Effector CD8-positive, alpha-beta T cell (primary cell): Measurements from ENCODE around the gene GCM1.

Experiments
- DNase-seq: peaks from one replicate; lab custom pipeline; 2025; lab: John Stamatoyannopoulos, UW

The GCM1 gene

DNA sequence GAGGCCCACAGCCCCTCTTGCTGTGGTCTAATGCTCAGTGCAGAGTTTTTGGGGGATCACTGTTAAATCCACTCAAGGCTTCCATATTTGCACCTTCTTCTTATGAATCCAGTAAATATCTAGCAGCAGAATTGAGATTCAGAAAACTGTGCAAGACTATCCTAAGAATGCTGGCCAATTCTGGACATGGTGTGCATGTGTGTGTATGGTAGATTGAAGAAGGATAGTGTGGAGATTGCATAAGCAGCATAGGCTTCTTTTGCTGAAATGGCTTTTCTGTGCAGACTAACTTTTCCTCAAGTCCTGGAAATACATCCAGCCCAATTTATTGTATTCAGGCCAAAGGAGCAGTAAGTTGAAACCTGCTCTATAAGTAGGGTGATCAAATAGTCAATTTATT, 43.7 kb downstream of the GCM1 start:
- DNase-seq: no peak

DNA sequence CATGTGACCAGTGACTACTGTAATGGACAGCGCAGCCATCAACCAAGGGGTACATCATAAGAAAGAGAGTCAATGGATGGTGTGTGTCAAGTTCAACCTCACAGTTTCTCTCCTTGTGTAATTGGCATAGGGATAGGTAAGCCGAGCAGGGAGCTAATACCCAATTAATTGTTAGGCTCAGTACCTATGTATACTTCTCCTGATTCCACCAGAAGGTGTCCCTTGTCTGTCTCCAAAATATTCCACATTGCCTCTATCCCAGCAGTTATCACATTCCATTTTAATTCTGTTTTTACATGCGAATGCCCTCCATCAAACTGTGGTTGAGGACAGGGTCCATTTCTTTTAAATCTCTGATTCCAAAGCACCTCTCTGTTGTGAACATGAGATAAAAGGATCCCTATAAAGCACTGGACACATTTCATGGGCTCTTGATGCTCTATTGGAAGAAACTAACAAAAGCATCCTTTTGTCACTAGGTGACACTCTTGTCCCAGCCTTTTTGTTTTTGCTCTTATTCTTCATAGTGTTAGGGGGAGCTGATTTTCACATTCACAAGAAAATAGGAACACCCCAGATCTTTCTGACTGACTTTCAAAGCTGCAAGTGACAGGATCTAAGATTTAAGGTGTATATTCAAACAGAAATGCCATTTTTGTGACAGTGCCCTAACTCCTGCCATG, 44.5 kb downstream of the GCM1 start:
- DNase-seq: no peak

DNA sequence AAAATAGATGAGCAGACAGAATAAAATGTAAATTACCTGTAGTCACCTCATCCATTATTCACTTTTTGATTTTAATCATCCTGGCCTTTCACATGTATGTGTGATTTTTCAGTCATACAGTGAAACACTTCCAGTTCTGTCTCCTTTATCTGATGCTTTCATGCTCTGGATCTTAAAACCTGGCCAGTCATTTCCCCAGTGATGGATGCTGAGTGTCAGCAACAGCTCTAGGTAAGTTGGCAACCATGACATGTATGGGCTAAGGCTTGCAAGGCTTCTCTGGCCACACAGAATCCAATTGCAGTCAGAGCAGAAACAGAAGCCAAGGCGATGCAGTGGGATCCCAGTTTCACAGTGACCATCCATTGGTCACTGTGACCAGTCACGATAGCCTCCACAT, 47.6 kb downstream of the GCM1 start:
- no peak for DNase-seq

DNA sequence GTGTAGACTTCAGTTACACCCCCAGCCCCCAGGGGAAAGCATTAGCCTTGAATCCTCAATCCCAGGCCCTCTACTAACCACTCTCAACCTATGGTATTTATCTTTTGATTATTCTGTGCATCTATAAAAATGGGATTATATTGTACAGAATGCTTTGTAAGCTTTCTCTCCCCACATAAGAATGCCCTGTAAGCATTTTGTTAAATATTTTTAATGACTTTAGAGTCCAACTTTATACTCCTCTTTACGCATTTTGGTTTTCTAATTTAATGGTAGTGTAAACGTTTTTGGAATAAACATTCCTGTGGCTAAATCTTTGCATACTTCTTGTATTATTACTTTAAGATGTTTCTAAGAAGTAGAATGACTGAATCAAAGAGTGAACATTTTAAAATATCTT, 48.1 kb downstream of the GCM1 start:
- no peak for DNase-seq

DNA sequence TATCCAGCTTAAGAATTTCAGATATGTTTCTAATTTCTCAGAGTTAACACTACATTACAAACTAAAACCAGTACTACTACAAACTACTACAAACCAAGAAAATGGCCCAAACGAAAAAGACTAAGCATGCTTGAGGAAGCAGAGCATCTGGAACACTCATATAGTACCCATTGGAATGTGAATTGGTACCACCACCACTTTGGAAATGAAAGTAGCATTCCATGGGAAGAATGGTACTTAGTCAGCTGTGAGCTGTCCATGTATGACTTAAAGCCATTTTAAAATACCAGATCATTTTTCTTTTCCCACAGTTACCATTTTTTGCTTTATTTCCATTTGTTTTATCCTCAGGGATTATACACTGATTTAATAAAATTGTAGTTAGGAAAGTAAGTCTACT, 52.9 kb downstream of the GCM1 start:
- DNase-seq: no peak

DNA sequence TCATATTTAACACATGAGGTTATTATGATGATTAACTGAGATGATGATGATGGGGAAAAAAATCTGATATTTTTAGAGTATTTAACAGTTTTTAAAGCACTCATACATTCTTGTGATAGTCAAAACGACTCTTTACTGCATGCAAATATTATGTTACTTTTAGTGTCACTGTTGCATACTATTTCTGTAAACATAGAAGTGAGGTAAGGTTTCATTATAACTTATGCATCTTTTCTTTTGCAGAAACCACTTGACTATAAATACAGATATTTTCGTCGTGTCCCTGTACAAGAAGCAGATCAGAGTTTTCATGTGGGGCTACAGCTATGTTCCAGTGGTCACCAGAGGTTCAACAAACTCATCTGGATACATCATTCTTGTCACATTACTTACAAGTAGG, 53.4 kb downstream of the GCM1 start:
- DNase-seq: no peak

DNA sequence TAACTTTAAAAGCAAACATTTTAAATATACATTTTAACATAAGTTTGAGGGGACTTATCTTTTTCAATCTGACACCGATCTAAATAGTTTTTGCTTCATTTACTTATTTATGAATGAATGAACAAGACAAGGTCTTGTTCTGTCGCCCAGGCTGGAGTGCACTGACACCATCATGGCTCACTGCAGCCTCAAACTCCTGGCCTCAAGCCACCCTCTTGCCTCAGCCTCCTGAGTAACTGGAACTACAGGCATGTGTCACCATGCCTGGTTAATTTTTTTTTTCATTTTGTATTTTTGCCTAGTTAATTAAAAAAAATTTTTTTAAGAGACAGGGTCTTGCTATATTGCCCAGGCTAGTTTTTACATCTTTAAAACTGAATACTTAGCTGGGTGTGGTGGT, 58.1 kb downstream of the GCM1 start:
- DNase-seq: no peak

DNA sequence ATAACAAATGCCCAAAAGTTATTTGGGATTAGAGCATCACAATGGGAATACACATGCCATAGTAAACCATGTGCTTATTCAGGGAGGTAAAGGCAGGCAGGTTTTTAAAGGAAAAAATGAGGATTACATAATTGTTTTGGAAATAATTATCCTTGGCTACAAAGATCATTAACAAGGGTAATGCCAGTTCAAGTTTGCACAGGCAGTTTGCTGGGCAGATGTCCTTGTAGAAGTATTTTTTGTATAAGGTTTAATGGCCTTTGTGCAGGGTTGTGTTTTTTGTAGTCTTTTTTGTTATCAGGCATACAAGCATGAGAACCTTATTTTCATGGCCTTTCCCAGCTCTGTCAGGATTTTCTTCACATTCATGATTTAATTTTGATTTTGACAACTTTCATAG, 58.7 kb downstream of the GCM1 start:
- no peak for DNase-seq

DNA sequence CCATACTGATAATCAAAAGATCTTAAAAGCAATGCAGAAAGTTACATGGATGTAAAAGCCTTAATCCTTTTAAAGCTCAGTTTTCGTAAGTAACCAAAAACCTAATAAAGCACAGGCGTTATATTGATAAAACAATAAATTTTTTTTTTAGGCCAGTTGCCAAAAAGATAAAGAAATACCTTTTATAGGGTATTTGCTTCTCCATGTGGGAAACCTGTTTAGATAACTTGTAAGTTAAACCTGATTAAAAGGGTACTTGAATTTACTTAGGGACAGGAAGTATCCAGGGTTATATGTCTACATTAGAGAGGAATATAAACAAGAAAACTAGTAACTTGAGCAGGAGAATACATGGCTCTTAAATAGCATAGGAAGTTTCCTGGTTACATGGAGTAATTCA, 62.3 kb downstream of the GCM1 start:
- no peak for DNase-seq

DNA sequence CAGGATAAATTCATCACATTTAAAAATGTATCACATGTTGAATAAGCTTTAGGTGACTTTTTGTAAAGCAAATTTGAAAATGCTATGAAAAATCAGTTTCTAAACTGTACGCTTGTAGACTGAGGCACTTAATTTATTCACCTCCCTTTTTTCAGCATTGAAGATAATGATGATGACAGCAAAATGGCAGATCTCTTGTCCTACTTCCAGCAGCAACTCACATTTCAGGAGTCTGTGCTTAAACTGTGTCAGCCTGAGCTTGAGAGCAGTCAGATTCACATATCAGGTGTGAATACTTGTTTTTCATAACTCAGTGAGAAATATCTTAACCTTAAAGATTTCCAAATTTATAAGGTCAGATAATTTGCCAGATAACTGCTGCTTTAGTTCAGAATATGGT, 67.8 kb downstream of the GCM1 start:
- DNase-seq: no peak
